ENCODE data around the gene TIMM44. TPM values are rescaled to one million over a fixed set of nuclear protein-coding genes. Genes with fewer than 3 reads are reported as not detected.
"Not testable (repeated sequence)": the region's sequence is repeated elsewhere in the genome, so short reads cannot be mapped to it uniquely, and the experiment has no call there.

Gene TIMM44
- total and polyA plus RNA-seq, 2 donors (not counting 3 experiments of a cell fraction or from before 2014, with no cell fraction given), result 61.5 to 64.3 TPM

DNA sequence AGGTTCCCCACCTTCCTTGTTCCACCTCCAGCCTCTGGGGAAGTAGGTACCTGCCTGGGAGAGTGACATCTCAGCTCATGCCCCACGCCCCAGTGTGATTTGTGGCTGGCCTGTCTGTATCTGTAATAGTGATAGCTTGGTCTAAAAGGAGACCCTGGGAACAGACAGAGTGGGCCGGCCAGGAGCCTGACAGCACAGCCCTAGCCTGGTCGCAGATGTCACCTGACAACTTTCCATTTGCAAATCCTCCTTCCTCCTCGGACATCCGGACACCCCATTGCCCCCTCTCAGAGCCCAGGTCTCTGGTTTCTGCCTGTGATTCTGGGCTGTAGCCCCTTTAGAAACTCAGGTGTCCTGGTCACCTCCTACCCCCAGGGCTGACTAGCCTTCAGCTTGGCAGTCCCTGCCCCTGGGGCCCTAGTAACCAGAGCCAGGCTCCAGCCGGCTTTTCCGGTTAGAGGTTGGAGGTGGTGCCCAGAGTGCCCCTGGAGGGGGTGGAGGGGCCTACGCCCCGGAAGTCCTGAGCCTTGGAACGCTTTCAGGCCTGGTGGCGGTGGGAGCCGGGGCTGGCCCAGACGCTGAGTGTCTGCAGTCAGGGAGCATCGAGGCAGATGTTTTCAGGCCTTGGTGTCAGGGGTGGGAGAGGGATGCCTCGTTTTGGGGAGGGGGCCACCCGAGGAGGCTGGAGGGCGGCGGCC is 48.7 kb downstream of the TIMM44 start:
- DNase-seq (ENCODE audit: low read depth, low spot score), result no peak
- POLR2A ChIA-PET, result interaction anchor here (0.6 kb wide), 1 partner anchor 307 kb away, joined by 6 read pairs; no protein-coding TSS in a partner anchor
- H3K9me1 ChIP-seq (replicated peaks; ENCODE audit: control insufficient read depth, extremely low read depth, insufficient read depth, low read length), result no peaks in the 10 kb centered on the region
- dilution Hi-C loops (cut with MboI; ENCODE audit: extremely low pct_ligation_motif_present, low sequenced_read_pairs), result no loop called here
- H3K27ac ChIP-seq (ENCODE audit: insufficient read depth, low read depth, low read length), result no peak overlapping the region
- intact Hi-C loops (cut with micrococcal nuclease), result no loop called here
- no peak overlapping the region for H3K4me2 ChIP-seq (ENCODE audit: insufficient read depth, low read length)
- H3K36me3 ChIP-seq (ENCODE audit: control insufficient read depth in 2 of 2, extremely low read depth in 1 of 2, insufficient read depth in 2 of 2, low read length in 2 of 2), result no peaks in the 10 kb centered on the region
- TF ChIP-seq, protein P1, sequence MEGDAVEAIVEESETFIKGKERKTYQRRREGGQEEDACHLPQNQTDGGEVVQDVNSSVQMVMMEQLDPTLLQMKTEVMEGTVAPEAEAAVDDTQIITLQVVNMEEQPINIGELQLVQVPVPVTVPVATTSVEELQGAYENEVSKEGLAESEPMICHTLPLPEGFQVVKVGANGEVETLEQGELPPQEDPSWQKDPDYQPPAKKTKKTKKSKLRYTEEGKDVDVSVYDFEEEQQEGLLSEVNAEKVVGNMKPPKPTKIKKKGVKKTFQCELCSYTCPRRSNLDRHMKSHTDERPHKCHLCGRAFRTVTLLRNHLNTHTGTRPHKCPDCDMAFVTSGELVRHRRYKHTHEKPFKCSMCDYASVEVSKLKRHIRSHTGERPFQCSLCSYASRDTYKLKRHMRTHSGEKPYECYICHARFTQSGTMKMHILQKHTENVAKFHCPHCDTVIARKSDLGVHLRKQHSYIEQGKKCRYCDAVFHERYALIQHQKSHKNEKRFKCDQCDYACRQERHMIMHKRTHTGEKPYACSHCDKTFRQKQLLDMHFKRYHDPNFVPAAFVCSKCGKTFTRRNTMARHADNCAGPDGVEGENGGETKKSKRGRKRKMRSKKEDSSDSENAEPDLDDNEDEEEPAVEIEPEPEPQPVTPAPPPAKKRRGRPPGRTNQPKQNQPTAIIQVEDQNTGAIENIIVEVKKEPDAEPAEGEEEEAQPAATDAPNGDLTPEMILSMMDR (IDR thresholded peaks at IDR 0.05; ENCODE audit: extremely low read depth in 1 of 2, insufficient read depth in 1 of 2, low read depth in 1 of 2, low read length in 2 of 2), result no peak
- TF ChIP-seq JUN (IDR thresholded peaks at IDR 0.05; ENCODE audit: borderline replicate concordance, insufficient read depth, insufficient read length, low read depth) (no peak), FOS (IDR thresholded peaks at IDR 0.05; ENCODE audit: borderline replicate concordance, insufficient read depth, low read length) (no peak), MYC (IDR thresholded peaks at IDR 0.05; ENCODE audit: low read depth, low read length) (no peak), POLR2A (IDR thresholded peaks at IDR 0.05; ENCODE audit: low read depth, low read length) (no peak), POLR2AphosphoS5 (IDR thresholded peaks at IDR 0.05; ENCODE audit: insufficient read depth, low read depth, low read length) (no peak), EZH2 (IDR thresholded peaks at IDR 0.05; ENCODE audit: borderline replicate concordance, low read depth, low read length, severe bottlenecking) (no peak), GATA2 (IDR thresholded peaks at IDR 0.05; ENCODE audit: insufficient read depth, insufficient read length, low read depth, low read length) (no peak)
- TF ChIP-seq, protein P2, sequence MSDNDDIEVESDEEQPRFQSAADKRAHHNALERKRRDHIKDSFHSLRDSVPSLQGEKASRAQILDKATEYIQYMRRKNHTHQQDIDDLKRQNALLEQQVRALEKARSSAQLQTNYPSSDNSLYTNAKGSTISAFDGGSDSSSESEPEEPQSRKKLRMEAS (IDR thresholded peaks at IDR 0.05; ENCODE audit: insufficient read depth, insufficient read length), result no peak
- H3K4me3 ChIP-seq (replicated peaks in 1 of 3; ENCODE audit: insufficient read depth in 1 of 3, low read depth in 1 of 3, low read length in 3 of 3), result no peak overlapping the region
- no peak overlapping the region for H2AFZ ChIP-seq (ENCODE audit: low read depth, low read length)
- H3K9ac ChIP-seq (replicated peaks; ENCODE audit: extremely low read depth, insufficient read depth, low read length), result no peak overlapping the region
- no peaks in the 10 kb centered on the region for H3K27me3 ChIP-seq (ENCODE audit: control insufficient read depth in 2 of 2, insufficient read depth in 2 of 2, low read length in 2 of 2)
- H3K4me1 ChIP-seq (ENCODE audit: control insufficient read depth, extremely low read depth, insufficient read depth, low read length), result no peaks in the 10 kb centered on the region
- BruUV-seq (replicated peaks), result no TSS peak
- H4K20me1 ChIP-seq (replicated peaks; ENCODE audit: control insufficient read depth, extremely low read depth, insufficient read depth, low read length), result no peaks in the 10 kb centered on the region
- CTCF ChIA-PET, result no interaction called here
- no peaks in the 10 kb centered on the region for H3K79me2 ChIP-seq (ENCODE audit: control insufficient read depth, insufficient read depth, low read length)
- no peaks in the 10 kb centered on the region for H3K9me3 ChIP-seq (replicated peaks; ENCODE audit: control insufficient read depth, insufficient read depth, low read length)
- no peak for FAIRE-seq

DNA sequence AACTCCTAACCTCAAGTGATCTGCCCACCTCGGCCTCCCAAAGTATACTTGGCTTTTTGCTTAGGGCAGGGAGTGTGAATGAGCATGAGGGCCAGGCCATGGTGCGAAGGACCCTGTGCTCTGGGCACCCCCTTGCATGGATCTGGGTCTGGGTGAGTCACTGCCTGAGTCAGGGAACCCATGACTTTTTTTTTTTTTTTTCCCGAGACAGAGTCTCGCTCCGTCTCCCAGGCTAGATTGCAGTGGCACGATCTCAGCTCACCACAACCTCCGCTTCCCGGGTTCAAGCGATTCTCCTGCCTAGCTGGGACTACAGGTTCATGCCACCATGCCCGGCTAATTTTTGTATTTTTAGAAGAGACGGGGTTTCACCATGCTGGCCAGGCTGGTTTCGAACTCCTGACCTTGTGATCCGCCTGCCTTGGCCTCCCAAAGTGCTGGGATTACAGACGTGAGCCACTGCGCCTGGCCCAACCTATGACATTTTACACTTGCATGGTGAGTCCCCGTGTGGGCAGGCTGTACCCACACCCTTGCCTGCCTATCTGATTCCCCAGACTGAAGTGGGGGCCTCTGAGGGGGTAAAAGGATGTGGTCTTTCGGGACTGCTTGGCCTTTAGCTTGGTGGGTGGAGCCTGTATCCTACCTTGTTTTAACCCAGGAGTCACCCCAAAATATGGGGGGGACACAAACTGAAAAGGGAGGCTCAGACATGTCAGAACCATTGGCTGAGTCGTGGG is 49.9 kb downstream of the TIMM44 start:
- H3K4me2 ChIP-seq (ENCODE audit: insufficient read depth, low read length); H4K20me1 ChIP-seq (replicated peaks; ENCODE audit: control insufficient read depth, extremely low read depth, insufficient read depth, low read length); H3K9me3 ChIP-seq (replicated peaks; ENCODE audit: control insufficient read depth, insufficient read depth, low read length); H3K27ac ChIP-seq (ENCODE audit: insufficient read depth, low read depth, low read length); H2AFZ ChIP-seq (ENCODE audit: low read depth, low read length); DNase-seq (ENCODE audit: low read depth, low spot score); dilution Hi-C loops (cut with MboI; ENCODE audit: extremely low pct_ligation_motif_present, low sequenced_read_pairs); H3K4me1 ChIP-seq (ENCODE audit: control insufficient read depth, extremely low read depth, insufficient read depth, low read length); H3K4me3 ChIP-seq (replicated peaks in 1 of 3; ENCODE audit: insufficient read depth in 1 of 3, low read depth in 1 of 3, low read length in 3 of 3); POLR2A ChIA-PET; H3K79me2 ChIP-seq (ENCODE audit: control insufficient read depth, insufficient read depth, low read length); FAIRE-seq; BruUV-seq (replicated peaks); H3K27me3 ChIP-seq (ENCODE audit: control insufficient read depth in 2 of 2, insufficient read depth in 2 of 2, low read length in 2 of 2); H3K9me1 ChIP-seq (replicated peaks; ENCODE audit: control insufficient read depth, extremely low read depth, insufficient read depth, low read length); H3K9ac ChIP-seq (replicated peaks; ENCODE audit: extremely low read depth, insufficient read depth, low read length); H3K36me3 ChIP-seq (ENCODE audit: control insufficient read depth in 2 of 2, extremely low read depth in 1 of 2, insufficient read depth in 2 of 2, low read length in 2 of 2); intact Hi-C loops (cut with micrococcal nuclease); CTCF ChIA-PET: not testable (repeated sequence)
